Measurements from ENCODE around the gene APOBR.
"Not testable (repeated sequence)": the region's sequence is repeated elsewhere in the genome, so short reads cannot be mapped to it uniquely, and the experiment has no call there.

- TF ChIP-seq POLR2A (IDR thresholded peaks at IDR 0.05): not testable (repeated sequence)
- TF ChIP-seq, protein P1, sequence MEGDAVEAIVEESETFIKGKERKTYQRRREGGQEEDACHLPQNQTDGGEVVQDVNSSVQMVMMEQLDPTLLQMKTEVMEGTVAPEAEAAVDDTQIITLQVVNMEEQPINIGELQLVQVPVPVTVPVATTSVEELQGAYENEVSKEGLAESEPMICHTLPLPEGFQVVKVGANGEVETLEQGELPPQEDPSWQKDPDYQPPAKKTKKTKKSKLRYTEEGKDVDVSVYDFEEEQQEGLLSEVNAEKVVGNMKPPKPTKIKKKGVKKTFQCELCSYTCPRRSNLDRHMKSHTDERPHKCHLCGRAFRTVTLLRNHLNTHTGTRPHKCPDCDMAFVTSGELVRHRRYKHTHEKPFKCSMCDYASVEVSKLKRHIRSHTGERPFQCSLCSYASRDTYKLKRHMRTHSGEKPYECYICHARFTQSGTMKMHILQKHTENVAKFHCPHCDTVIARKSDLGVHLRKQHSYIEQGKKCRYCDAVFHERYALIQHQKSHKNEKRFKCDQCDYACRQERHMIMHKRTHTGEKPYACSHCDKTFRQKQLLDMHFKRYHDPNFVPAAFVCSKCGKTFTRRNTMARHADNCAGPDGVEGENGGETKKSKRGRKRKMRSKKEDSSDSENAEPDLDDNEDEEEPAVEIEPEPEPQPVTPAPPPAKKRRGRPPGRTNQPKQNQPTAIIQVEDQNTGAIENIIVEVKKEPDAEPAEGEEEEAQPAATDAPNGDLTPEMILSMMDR (IDR thresholded peaks at IDR 0.05): not testable (repeated sequence)
Observed at GRCh38 chr16:28527100-28527785, 32.8 kb downstream of the APOBR start.
